Effector memory CD4-positive, alpha-beta T cell (primary cell): ENCODE measurements around the gene SYNRG.

Experiments
- DNase-seq, 3 donors: peaks; one replicate each; pipeline ENCODE4 v3.0.0-alpha.2; 2020
- H3K27ac ChIP-seq: 2 replicates; pipeline ENCODE4 v1.7.0; 2013; ENCODE audit warnings: mild to moderate bottlenecking, low read length, moderate library complexity; ENCODE audit not compliant: insufficient read depth, poor library complexity, severe bottlenecking
- H3K27me3 ChIP-seq: replicated peaks from 2 replicates; pipeline ENCODE4 v1.7.0; 2013; ENCODE audit warnings: mild to moderate bottlenecking, low read length; ENCODE audit not compliant: insufficient read depth, control insufficient read depth, poor library complexity, severe bottlenecking
- H3K36me3 ChIP-seq: 2 replicates; pipeline ENCODE4 v1.7.0; 2013; ENCODE audit warnings: mild to moderate bottlenecking, low read length, moderate library complexity; ENCODE audit not compliant: control insufficient read depth, insufficient read depth
- H3K4me1 ChIP-seq: 2 replicates; pipeline ENCODE4 v1.7.0; 2013; ENCODE audit warnings: low read length, mild to moderate bottlenecking; ENCODE audit not compliant: control insufficient read depth, insufficient read depth, poor library complexity, severe bottlenecking
- H3K4me3 ChIP-seq: 2 replicates; pipeline ENCODE4 v1.7.0; 2013; ENCODE audit warnings: low read length, low read depth, mild to moderate bottlenecking; ENCODE audit not compliant: insufficient read depth, poor library complexity, severe bottlenecking
- H3K9me3 ChIP-seq: 2 replicates; pipeline ENCODE4 v1.7.0; 2013; ENCODE audit warnings: mild to moderate bottlenecking, low read length, moderate library complexity; ENCODE audit not compliant: control insufficient read depth

SYNRG gene

GRCh38 chr17:37480427-37480826 lies 128.8 kb downstream of the SYNRG start:
- Histone ChIP-seq H3K27ac (no peak overlapping the region), H3K27me3 (no peaks in the 10 kb centered on the region), H3K4me1 (no peaks in the 10 kb centered on the region), H3K36me3 (peaks cover 24% of the 10 kb centered on the region), H3K9me3 (no peaks in the 10 kb centered on the region), H3K4me3 (no peak overlapping the region)
- no peak for DNase-seq

- no peak for DNase-seq
- Histone ChIP-seq H3K4me1 (no peaks in the 10 kb centered on the region), H3K36me3 (peaks cover 31% of the 10 kb centered on the region), H3K27ac (no peak overlapping the region), H3K4me3 (no peak overlapping the region), H3K27me3 (no peaks in the 10 kb centered on the region), H3K9me3 (no peaks in the 10 kb centered on the region)
Observed at GRCh38 chr17:37479025-37479424, 130.2 kb downstream of the SYNRG start.

GRCh38 chr17:37478187-37478586 lies 131.0 kb downstream of the SYNRG start:
- DNase-seq: no peak
- no peaks in the 10 kb centered on the region for H3K4me1 ChIP-seq
- no peak overlapping the region for H3K4me3 ChIP-seq
- no peaks in the 10 kb centered on the region for H3K27me3 ChIP-seq
- peaks cover 39% of the 10 kb centered on the region for H3K36me3 ChIP-seq
- no peaks in the 10 kb centered on the region for H3K9me3 ChIP-seq
- no peak overlapping the region for H3K27ac ChIP-seq

DNA sequence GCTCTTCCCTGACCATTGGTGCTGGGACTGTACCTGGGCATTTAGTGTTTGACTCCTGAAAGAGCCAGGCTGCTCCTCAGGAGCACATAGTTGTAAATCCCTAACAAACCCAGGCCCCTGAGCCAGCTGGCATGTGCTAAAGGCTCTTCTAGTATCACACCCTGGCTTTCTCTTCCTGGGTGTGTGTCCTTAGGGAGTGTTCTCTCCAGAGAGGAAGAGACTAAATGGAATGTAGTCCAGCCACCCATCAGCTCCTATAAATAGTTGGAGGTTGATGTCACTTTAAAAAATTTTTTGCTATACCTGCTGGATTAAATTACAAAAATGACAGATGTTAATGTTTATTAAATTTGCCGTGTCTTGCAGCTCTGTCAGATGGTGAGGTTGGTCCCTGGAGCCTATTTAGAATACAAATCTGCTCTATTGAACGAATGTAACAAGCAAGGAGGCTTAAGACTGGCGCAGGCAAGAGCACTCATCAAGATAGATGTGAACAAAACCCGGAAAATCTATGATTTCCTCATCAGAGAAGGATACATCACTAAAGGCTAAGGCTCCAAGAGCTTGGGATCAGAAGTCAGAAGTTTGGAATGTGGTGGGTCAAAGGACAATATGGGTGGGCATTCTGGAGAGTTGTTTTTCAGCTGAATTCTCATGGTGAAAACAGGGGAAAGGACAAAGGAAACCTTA lies 132.6 kb downstream of the SYNRG start:
- Histone ChIP-seq H3K9me3 (no peaks in the 10 kb centered on the region), H3K4me3 (no peak overlapping the region), H3K4me1 (no peaks in the 10 kb centered on the region), H3K27me3 (no peaks in the 10 kb centered on the region), H3K36me3 (peaks cover 48% of the 10 kb centered on the region), H3K27ac (no peak overlapping the region)
- DNase-seq: no peak

- Histone ChIP-seq H3K36me3 (peaks cover 51% of the 10 kb centered on the region), H3K4me1 (no peaks in the 10 kb centered on the region), H3K27ac (no peak overlapping the region), H3K4me3 (no peak overlapping the region), H3K9me3 (no peaks in the 10 kb centered on the region), H3K27me3 (no peaks in the 10 kb centered on the region)
- no peak for DNase-seq
Observed at GRCh38 chr17:37475731-37476420, 133.3 kb downstream of the SYNRG start.

- no peak for DNase-seq
- Histone ChIP-seq H3K4me1 (no peaks in the 10 kb centered on the region), H3K4me3 (no peak overlapping the region), H3K9me3 (no peaks in the 10 kb centered on the region), H3K27ac (no peak overlapping the region), H3K27me3 (no peaks in the 10 kb centered on the region), H3K36me3 (peaks cover 49% of the 10 kb centered on the region)
Observed at GRCh38 chr17:37470181-37470580, 139.0 kb downstream of the SYNRG start.

GRCh38 chr17:37466471-37466870 lies 142.7 kb downstream of the SYNRG start:
- no peak for DNase-seq
- H3K27me3 ChIP-seq: no peaks in the 10 kb centered on the region
- no peak overlapping the region for H3K27ac ChIP-seq
- H3K4me3 ChIP-seq: no peak overlapping the region
- no peaks in the 10 kb centered on the region for H3K4me1 ChIP-seq
- no peaks in the 10 kb centered on the region for H3K9me3 ChIP-seq
- H3K36me3 ChIP-seq: peaks cover 28% of the 10 kb centered on the region

DNA sequence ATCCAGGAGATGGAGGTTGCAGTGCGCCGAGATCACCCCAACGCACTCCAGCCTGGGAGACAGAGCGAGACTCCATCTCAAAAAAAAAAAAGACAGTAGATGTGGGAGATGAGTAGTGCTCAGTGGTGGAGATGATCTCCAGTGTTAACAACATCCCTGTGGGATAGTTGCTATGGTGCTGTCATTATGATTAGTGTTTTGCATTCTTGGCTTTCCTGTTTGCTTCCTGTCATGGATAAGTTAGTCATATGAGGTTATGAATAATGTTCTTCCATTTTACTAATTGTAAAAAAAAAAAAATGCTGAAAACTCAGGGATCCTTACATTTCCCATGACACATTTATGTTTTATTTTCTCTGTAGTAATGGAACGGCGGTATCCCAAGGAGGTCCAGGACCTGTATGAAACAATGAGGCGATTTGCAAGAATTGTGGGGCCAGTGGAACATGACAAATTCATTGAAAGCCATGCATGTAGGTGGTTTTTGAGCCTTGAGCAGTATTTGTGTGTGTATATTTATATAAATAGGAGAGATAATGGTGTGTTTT lies 144.1 kb downstream of the SYNRG start:
- no peaks in the 10 kb centered on the region for H3K4me1 ChIP-seq
- no peaks in the 10 kb centered on the region for H3K27me3 ChIP-seq
- H3K4me3 ChIP-seq: no peak overlapping the region
- DNase-seq: no peak
- no peak overlapping the region for H3K27ac ChIP-seq
- peaks cover 23% of the 10 kb centered on the region for H3K36me3 ChIP-seq
- H3K9me3 ChIP-seq: no peaks in the 10 kb centered on the region
